ENCODE data around the gene DNAH17. TPM values are rescaled to one million over a fixed set of nuclear protein-coding genes. Genes with fewer than 3 reads are reported as not detected.

Gene DNAH17, protein sequence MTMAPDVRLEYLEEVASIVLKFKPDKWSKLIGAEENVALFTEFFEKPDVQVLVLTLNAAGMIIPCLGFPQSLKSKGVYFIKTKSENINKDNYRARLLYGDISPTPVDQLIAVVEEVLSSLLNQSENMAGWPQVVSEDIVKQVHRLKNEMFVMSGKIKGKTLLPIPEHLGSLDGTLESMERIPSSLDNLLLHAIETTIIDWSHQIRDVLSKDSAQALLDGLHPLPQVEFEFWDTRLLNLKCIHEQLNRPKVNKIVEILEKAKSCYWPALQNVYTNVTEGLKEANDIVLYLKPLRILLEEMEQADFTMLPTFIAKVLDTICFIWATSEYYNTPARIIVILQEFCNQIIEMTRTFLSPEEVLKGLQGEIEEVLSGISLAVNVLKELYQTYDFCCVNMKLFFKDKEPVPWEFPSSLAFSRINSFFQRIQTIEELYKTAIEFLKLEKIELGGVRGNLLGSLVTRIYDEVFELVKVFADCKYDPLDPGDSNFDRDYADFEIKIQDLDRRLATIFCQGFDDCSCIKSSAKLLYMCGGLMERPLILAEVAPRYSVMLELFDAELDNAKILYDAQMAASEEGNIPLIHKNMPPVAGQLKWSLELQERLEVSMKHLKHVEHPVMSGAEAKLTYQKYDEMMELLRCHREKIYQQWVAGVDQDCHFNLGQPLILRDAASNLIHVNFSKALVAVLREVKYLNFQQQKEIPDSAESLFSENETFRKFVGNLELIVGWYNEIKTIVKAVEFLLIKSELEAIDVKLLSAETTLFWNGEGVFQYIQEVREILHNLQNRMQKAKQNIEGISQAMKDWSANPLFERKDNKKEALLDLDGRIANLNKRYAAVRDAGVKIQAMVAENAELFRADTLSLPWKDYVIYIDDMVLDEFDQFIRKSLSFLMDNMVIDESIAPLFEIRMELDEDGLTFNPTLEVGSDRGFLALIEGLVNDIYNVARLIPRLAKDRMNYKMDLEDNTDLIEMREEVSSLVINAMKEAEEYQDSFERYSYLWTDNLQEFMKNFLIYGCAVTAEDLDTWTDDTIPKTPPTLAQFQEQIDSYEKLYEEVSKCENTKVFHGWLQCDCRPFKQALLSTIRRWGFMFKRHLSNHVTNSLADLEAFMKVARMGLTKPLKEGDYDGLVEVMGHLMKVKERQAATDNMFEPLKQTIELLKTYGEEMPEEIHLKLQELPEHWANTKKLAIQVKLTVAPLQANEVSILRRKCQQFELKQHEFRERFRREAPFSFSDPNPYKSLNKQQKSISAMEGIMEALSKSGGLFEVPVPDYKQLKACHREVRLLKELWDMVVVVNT (N-terminal part only)
- 0.05 TPM for total RNA-seq
- polyA plus RNA-seq = 0.10 TPM

DNA sequence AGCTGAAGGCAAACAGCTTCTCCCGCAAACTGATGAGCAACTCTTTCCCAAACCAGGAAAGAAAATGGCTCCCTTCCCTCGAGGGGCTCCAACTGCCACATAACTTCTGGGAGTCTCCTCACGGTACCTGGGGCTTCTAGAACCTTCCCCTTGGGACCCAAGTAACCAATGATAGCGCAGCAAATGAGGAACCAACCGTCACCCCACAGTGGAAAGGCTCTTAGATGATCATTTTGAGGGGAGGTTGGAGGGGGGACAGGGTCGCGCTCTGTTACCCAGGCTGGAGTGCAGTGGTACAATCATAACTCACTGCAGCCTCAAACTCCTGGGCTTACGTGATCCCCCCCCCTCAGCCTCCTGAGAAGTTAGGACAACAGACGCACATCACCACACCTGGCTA, at the start of gene DNAH17:
DNAH17 (minus strand) TSS at position 101 of the 400 bp plus-strand sequence. CDS start 2,339 bp downstream, outside the sequence.
- Histone ChIP-seq H3K27ac (ENCODE audit: low read depth) (no peak within 1 kb of the TSS), H3K4me3 (ENCODE audit: low read depth, low read length) (no peak within 1 kb of the TSS), H3K36me3 (ENCODE audit: insufficient read depth) (no peaks in the 10 kb centered on the region), H3K4me1 (ENCODE audit: insufficient read depth) (no peaks in the 10 kb centered on the region)
- WGBS = 95% methylated on average over 9 of the region's 9 CpGs
- no peak for DNase-seq (ENCODE audit: extremely low spot score)

DNA sequence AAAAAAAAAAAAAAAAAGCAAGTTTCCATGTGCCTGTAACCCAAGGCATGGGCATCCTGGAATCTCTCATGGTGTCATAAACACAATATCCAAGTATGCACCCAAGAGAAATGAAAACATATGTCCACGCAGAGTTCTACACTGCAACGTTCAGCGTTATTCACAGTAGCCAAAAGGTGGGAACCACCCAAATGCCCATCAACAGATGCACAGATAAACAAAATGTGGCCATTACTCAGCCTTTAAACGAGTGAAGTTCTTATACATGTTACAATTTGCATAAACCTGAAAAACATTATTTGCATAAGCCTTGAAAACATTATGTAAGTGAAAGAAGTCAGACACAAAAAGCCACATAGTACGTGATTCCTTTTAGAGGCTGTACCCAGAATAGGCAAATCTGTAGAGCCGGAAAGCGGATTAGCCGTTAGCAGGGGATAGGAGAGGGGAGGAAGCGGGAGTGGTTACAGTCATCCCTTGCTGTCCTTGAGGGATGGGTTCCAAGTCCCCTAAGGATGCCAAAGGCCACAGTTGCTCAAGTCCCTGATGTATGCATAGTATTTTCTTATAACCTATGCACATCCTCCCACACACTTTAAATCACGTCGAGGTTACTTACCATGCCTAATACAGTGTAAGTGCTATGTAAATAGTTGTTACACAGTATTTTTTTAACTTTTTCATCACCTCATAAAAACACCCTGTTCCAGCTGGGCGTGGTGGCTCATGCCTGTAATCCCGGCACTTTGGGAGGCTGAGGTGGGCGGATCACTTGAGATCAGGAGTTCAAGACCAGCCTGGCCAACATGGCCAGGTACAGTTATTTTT, 47.3 kb upstream of the DNAH17 start:
- DNase-seq (ENCODE audit: extremely low spot score) = no peak
- Histone ChIP-seq H3K4me1 (ENCODE audit: insufficient read depth) (no peaks in the 10 kb centered on the region), H3K27ac (ENCODE audit: low read depth) (no peak overlapping the region), H3K4me3 (ENCODE audit: low read depth, low read length) (no peak overlapping the region), H3K36me3 (ENCODE audit: insufficient read depth) (no peaks in the 10 kb centered on the region)
- 65% methylated on average over 14 of the region's 14 CpGs for WGBS

DNA sequence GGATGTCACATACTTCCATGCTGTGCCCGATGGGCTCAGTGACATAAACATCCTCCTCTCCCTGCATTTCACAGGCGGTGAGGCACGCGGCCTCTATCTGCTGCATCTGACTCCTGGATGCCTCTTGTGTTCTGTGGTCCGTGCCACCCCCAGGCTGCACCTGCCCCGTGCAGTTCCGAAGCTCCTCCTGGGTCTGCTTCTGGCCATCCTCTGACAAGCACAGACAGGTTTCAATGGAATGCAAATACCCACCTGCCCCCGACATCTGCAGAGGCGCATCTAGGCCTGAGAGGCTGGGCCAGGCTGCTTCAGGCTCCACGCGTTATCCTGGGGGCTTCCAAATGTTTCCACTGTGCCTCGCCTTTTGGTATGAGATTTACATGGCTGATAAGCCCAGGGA, 46.3 kb upstream of the DNAH17 start:
- no peak for DNase-seq (ENCODE audit: extremely low spot score)
- WGBS = 84% methylated on average over 12 of the region's 12 CpGs
- Histone ChIP-seq H3K4me3 (ENCODE audit: low read depth, low read length) (no peak overlapping the region), H3K27ac (ENCODE audit: low read depth) (no peak overlapping the region), H3K36me3 (ENCODE audit: insufficient read depth) (no peaks in the 10 kb centered on the region), H3K4me1 (ENCODE audit: insufficient read depth) (no peaks in the 10 kb centered on the region)

DNA sequence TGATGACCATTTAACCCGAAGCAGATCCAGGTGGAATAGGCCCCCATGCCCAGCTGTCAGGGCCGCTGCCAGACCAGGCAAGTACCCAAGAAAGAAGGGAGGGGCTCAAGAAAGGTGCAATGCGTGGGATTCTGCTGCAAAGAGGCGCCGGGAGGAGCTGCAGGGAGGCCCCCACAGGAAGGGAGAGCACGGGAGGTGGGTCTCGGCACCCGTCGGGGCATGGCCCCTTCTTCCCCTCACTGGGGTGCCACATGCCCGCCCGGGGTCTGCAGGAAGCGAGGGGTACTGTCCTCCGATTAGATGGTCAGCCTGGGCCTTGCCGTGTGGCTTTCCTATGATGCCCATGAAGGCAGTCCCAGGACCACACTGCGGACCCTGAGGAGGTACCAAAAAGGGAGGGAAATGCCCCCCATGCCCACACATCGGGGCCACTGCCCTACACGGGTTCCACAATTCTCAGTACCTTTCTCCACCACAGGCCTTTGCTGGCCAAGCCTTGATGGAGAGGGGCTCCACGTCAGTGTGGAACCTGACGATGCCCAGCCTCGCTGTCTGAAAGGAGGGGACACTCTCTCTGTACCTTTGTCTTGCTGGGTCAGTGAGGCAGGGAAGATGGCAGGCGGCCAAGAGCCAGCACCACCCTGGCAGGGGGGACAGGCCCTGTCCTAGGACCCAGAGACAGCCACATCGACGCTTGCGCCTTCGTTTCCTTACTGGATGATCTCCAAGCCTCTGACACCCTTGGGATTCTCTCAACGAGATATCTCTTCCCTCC, 45.5 kb upstream of the DNAH17 start:
- no peak overlapping the region for H3K4me3 ChIP-seq (ENCODE audit: low read depth, low read length)
- WGBS = 86% methylated on average over 26 of the region's 26 CpGs
- no peaks in the 10 kb centered on the region for H3K36me3 ChIP-seq (ENCODE audit: insufficient read depth)
- no peak overlapping the region for H3K27ac ChIP-seq (ENCODE audit: low read depth)
- no peaks in the 10 kb centered on the region for H3K4me1 ChIP-seq (ENCODE audit: insufficient read depth)
- no peak for DNase-seq (ENCODE audit: extremely low spot score)

DNA sequence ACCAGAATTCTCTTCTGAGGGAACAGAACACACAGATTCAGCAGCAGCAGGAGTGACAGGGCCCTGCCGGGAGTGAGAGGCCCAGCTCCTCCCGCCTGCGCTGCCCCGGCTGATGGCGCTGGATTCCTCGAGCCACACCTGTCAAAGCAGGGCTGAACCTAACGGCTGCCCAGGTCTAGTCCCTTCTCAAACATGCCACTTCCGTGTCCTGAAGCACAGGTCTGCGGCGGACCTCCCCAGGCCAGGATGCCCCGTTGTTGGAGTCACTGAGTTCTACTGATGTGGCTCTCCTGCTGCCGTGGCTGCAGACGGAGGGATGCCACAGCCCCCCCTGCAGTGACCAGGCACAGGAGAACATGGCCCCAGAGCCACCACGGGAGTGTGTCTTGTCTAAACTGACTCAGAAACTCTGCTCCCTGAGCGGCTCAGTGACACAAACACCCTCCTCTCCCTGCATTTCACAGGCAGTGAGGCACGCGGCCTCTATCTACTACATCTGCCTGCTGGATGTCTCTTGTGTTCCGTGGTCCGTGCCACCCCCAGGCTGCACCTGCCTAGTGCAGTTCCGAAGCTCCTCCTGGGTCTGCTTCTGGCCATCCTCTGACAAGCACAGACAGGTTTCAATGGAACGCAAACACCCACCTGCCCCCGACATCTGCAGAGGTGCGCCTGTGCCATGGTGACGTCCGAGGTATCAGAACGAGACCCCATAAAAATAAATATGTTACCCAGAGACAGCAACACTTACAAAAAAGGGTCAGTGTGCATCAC, 44.7 kb upstream of the DNAH17 start:
- H3K27ac ChIP-seq (ENCODE audit: low read depth) = no peak overlapping the region
- no peak overlapping the region for H3K4me3 ChIP-seq (ENCODE audit: low read depth, low read length)
- WGBS = 86% methylated on average over 26 of the region's 26 CpGs
- DNase-seq (ENCODE audit: extremely low spot score) = no peak
- no peaks in the 10 kb centered on the region for H3K4me1 ChIP-seq (ENCODE audit: insufficient read depth)
- H3K36me3 ChIP-seq (ENCODE audit: insufficient read depth) = no peaks in the 10 kb centered on the region

DNA sequence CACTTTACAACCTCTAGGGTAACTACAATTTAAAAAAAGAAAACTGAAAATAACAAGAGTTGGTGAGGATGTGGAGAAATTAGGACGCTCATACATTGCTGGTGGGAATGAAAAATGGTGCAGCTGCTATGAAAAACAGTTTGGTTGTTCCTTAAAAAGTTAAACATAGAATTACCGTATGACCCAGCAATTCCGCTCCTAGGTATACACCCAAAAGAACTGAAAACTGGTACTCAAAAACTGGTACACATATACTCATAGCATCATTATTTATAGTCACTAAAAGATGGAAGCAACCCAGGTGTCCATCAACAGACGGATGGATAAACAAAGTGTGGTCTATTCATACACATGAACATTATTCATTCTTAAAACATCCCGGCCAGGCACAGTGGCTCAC, 42.9 kb upstream of the DNAH17 start:
- Histone ChIP-seq H3K4me1 (ENCODE audit: insufficient read depth) (no peaks in the 10 kb centered on the region), H3K36me3 (ENCODE audit: insufficient read depth) (no peaks in the 10 kb centered on the region), H3K4me3 (ENCODE audit: low read depth, low read length) (no peak overlapping the region), H3K27ac (ENCODE audit: low read depth) (no peak overlapping the region)
- DNase-seq (ENCODE audit: extremely low spot score) = no peak
- 82% methylated on average over 5 of the region's 5 CpGs for WGBS

DNA sequence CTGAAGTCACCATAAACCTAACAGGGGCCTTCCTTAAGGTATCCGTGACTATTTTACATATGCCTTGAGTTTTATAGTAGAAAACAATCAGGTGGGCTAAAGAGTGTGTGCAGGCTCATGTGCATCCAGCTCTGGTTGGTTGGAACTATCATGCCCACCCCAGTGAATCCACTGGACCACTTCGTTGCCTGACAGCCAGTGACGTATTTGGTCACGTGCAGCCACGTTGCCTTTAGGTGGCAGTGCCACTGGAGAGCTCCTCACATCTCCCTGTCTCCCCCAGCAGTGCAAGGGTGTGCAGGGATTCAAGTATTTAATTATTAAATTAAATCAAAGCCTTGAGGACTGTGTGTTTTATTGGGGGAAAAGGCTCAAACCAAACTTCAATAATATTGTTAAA, 42.1 kb upstream of the DNAH17 start:
- no peak for DNase-seq (ENCODE audit: extremely low spot score)

DNA sequence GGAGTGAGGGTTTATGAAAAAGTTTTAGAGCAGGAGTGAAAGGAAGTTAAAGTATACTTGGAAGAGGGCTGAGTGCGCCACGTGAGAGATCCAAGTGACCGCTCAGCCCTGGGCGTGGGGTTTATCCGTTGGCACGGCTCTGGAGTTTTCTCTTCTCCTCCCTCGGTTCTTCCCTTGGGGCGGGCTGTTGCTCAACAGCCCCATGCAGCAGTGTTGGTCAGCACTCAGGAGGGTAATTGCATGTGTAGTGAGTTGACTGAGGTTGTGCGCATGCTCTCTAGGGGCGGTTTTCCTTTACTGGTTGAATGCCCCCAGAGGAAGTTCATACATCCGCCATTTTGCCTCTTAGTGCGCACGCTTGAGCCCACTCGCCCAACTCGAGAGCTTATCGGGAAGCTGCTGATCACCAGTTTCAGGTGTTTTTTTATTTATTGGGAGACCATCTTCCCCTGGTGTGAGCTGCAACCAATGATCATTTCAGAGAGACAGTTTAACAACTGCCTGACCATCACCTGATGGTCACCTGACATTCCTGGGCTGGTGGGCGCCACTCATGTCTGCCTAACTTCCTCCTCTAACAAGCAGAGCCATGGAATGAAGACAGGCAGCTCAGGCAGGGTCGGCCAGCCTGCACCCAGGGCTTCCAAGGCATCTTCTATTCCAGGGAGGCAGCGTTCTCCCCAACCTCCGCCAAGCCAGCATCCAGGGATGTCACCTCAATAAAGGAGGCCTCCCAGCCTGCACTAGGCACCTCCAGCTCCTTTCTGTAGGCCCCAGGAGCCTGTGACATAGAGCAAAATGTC, 41.3 kb upstream of the DNAH17 start:
- Histone ChIP-seq H3K4me1 (ENCODE audit: insufficient read depth) (no peaks in the 10 kb centered on the region), H3K4me3 (ENCODE audit: low read depth, low read length) (no peak overlapping the region), H3K27ac (ENCODE audit: low read depth) (no peak overlapping the region), H3K36me3 (ENCODE audit: insufficient read depth) (no peaks in the 10 kb centered on the region)
- DNase-seq (ENCODE audit: extremely low spot score) = no peak
- WGBS = 91% methylated on average over 20 of the region's 20 CpGs

More for the DNA sequence above, 42.1 kb upstream of the DNAH17 start:
- WGBS = 95% methylated on average over 5 of the region's 5 CpGs
- Histone ChIP-seq H3K27ac (ENCODE audit: low read depth) (no peak overlapping the region), H3K36me3 (ENCODE audit: insufficient read depth) (no peaks in the 10 kb centered on the region), H3K4me1 (ENCODE audit: insufficient read depth) (no peaks in the 10 kb centered on the region), H3K4me3 (ENCODE audit: low read depth, low read length) (no peak overlapping the region)

DNA sequence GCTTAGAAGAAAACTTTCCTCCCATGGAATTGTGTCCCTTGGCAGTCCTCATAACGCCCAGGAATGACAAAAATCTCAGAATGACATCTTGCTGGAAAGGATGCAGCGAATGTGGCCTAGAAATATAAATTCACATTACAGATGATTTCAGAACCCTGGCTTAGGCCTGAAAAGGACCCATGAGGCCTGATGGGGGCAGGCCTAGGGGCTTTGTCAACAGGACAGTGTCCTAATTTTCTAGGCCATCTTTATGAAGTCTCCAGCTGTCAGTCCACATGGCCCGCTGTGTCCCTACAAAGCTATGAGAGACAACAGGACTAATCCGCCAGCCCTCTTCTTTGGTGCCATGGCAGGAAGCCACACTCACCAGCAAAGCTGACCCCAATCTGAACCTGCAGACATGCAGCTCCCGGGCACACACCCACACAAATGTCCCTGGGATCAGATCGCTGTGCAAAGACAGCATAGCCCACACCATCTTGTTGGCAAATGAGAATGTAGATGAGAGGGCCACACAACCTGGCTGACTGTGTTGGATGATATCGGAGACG, 40.4 kb upstream of the DNAH17 start:
- Histone ChIP-seq H3K4me1 (ENCODE audit: insufficient read depth) (no peaks in the 10 kb centered on the region), H3K27ac (ENCODE audit: low read depth) (no peak overlapping the region), H3K36me3 (ENCODE audit: insufficient read depth) (no peaks in the 10 kb centered on the region), H3K4me3 (ENCODE audit: low read depth, low read length) (no peak overlapping the region)
- WGBS = 65% methylated on average over 8 of the region's 8 CpGs
- no peak for DNase-seq (ENCODE audit: extremely low spot score)

DNA sequence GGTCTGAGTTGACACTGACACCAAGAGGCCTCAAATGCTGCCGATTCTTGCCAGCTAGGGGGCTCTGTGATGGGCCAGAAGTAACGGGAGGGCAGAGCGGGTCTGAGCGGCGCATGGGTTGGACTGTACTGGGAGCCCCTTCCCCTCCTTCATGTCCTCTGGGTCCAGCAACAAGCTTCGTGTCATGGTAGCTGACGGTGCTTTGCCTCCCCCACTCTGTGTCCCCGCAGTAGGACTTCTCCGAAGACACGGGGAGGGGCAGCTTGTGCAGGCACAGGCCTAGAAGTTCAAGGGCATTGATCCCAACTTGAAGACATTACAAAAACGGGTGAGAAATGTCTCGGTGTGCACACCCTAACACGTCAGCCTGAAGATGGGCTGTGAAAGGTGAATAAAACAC, 39.8 kb upstream of the DNAH17 start:
- no peak for DNase-seq (ENCODE audit: extremely low spot score)
- Histone ChIP-seq H3K4me3 (ENCODE audit: low read depth, low read length) (no peak overlapping the region), H3K4me1 (ENCODE audit: insufficient read depth) (no peaks in the 10 kb centered on the region), H3K36me3 (ENCODE audit: insufficient read depth) (no peaks in the 10 kb centered on the region), H3K27ac (ENCODE audit: low read depth) (no peak overlapping the region)
- 84% methylated on average over 13 of the region's 13 CpGs for WGBS

DNA sequence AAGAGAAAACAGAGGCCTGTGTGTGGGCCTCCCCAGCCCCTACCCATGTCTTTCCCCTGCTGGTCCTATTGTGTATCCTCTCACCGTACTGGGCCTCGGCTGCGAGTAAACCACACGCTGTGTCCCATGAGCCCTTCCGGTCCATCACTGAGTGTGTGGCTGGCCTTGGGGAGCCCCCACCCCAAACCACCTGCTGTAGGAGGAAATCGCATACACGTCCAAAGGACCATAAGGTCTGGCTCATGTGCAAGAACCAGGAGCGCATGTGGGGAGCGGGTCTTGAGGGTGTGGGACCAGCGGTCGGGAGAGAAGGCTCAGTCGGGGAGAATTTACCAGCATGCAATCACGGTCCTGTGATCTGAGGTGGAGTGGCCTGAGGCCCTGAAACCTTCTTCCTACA, 38.4 kb upstream of the DNAH17 start:
- Histone ChIP-seq H3K4me3 (ENCODE audit: low read depth, low read length) (no peak overlapping the region), H3K36me3 (ENCODE audit: insufficient read depth) (no peaks in the 10 kb centered on the region), H3K27ac (ENCODE audit: low read depth) (no peak overlapping the region), H3K4me1 (ENCODE audit: insufficient read depth) (no peaks in the 10 kb centered on the region)
- DNase-seq (ENCODE audit: extremely low spot score) = no peak
- 92% methylated on average over 13 of the region's 13 CpGs for WGBS
